HG03175 (cell line): ENCODE measurements around the gene SNN.

Experiments used
- ATAC-seq: cut with Tn5 transposase; IDR thresholded peaks from one replicate; pipeline ENCODE4 v1.9.1; 2021; ENCODE audit warnings: mild to moderate bottlenecking, moderate library complexity; ENCODE audit not compliant: unreplicated experiment

Gene SNN

GRCh38 chr16:11667824-11668622, at the start of gene SNN:
TSS of gene SNN (plus strand) at chr16:11668455. CDS start at chr16:11676060, 7,605 bp downstream.
- ATAC-seq: peak; percentile 60

- ATAC-seq: peak; percentile 54
Observed at GRCh38 chr16:11619327-11619851, 48.9 kb upstream of the SNN start.

DNA sequence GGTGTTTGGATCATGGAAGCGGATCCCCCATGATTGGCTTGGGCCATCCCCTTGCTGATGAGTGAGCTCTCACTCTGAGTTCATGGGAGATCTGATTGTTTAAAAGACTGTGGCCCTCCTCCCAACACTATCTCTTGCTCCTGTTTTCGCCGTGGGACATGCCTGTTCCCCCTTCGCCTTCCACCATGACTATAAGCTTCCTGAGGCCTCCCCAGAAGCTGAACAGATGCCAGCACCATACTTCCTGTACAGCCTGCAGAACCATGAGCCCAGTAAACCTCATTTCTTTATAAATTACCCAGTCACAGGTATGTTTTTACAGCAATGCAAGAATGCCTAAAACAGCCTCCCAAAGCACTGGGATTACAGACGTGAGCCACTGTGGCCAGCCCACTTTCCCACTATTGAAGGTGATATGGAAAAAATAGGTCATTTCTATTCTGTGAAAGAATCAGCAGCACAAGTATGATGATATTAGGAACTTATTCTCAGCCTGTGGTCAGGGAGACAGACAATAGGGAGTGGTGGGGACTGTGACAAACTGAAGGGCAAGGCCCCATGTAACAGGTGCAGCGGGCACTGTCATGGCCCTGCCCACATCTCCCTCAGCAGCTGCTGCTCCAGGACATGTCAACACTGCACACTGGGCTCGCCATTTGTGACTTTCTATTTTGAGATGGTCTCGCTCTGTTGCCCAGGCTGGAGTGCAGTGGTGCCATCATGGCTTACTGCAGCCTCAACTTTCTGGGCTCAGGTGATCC, 47.8 kb upstream of the SNN start:
- no peak for ATAC-seq

GRCh38 chr16:11621539-11621919, 46.7 kb upstream of the SNN start:
- no peak for ATAC-seq

DNA sequence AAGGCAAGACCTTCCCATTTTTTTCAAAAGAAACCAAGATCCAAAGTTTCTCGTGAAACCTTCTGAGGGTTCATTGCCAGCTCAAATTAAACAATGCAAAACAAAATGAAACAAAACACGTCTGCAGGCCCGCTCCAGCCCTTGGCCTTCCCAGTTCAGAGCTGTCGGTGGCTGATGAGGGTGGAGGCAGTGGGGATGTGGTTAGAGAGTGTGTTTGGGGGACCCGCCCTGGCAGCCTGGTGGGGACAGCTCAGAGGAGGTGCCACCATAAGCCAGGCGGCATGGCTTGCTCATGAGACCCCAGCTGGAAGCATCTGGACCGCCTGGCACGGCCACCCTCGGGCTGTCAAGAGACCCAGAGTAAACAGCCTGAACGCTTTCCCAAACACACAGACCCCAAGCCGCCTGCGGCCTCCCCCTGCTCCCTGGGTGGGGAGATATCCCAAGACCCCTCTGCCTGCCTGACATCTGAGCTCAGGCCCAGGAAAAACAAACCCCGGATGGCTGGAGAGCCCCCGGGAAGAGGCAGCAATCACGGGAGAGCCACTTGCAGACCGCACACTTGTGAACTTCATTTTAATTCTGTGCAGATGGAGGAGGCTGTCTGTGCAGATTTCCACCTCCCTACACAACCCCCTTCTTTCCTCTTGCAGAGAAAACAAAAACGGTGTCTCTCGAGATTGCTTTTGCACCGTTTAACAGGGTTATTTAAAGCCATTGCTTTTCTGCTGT, 46.2 kb upstream of the SNN start:
- ATAC-seq: peak; percentile 33

GRCh38 chr16:11624205-11624604, 44.0 kb upstream of the SNN start:
- no peak for ATAC-seq

GRCh38 chr16:11624636-11625607, 43.3 kb upstream of the SNN start:
- ATAC-seq: no peak

DNA sequence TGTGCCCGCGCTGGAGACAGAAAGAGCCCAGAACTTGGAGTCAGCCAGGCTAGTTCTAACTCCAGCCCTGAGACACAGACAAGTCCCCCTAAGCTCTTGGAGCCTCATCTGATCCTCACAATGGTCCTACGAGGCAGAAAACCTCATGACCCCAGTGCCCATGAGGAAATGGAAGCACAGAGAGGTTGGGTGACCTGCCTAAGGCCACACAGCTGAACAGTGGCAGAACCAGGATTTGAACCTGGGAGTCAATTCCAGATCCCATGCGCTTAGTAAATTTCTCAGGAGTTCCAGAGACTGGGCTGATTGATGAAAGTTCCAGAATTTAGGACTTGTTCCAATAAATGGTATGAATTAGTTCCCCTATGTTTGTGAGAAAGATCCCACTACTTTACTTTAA, 42.5 kb upstream of the SNN start:
- no peak for ATAC-seq

- ATAC-seq: no peak
Observed at GRCh38 chr16:11626657-11627291, 41.5 kb upstream of the SNN start.

- no peak for ATAC-seq
Observed at GRCh38 chr16:11627292-11627663, 41.0 kb upstream of the SNN start.

GRCh38 chr16:11627822-11628457, 40.3 kb upstream of the SNN start:
- no peak for ATAC-seq

DNA sequence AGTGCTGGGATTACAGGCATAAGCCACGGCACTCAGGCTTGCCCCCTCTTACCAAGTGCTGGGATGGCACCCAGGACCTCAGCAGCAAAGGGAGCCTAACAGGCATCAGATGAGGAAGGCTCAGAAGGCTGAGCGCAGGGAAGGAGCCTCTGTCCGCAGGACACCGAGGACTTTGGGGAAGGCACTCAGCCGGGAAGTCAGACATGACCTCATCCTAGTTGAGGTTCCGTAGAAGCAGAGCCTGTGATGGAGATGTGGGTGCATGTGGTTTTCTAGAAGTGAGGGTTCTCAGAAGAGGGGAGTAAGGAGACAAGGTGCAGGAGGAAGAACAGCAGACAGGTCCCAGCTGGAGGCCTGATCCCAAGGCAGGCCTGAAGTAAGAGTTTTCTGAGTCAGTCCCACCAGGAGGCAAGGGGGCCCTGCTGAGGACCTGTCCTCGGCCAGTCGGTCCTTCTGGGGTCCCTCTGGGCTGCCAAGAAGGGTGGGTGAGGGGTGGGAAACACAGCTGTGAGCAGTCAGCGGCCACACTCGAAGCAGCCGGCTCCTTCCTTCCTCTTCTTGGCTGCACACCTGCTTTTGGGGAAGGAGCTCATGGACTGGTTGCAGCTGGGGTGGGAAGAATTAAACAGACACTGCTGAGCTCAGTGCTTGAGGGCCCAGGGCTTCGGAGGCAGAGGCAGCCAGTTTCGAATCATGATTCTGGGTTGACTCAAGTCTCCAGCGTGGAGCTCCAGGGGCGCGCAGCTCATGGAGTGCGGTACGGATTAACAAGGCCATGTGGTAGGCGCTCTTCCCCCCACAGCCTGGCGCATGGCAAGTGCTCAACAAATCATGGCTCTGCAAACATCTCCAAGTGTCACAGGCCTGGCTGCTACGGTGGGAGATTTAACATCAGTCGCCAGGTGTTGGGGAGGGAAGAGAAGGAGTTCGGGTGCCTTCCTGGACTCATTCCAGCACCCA, 38.9 kb upstream of the SNN start:
- no peak for ATAC-seq

DNA sequence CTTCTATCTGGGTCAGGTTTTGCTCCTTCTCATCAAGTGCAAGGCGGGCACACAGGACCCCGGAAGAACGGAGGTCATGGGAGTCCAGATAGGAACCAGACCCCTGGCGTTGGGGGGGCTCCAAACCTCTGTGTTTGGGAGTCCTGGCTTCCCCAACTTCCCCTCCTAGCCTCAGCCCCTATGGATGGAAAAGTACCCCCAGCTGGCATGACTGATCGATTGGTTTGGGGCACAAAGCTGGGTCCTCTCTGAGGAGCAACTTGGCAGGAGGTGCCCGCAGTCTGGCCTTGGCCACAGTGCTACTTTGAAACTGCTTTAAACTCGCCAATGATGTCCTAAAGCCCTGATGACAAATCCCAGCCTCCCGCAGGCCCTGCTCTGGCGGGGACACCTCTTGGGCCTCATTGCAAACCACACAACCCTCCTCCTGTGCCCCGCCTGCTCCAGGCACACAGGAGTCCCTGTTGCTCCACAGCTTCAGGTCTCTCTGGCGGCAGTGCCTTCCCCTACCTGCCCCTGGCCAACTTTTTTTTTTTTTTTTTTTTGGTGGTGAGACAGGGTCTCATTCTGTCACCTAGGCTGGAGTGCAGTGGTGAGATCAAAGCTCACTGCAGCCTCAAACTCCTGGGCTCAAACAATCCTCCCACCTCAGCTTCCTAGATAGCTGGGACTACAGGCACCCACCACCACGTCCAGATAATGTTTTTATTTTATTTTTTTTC, 38.0 kb upstream of the SNN start:
- ATAC-seq: no peak

DNA sequence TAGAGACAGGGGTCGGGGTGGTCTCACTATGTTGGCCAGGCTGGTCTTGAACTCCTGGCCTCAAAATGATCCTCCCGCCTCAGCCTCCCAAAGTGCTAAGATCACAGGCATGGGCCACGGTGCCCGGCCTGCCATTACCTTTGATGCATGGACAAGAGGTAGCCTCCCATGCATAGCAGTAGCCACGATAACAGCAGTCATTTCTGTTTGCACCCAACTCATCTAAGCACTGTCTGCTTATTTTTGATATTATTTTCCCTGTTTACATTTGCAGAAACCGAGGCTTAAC, 37.5 kb upstream of the SNN start:
- ATAC-seq: no peak

- ATAC-seq: no peak
Observed at GRCh38 chr16:11631214-11631613, 37.0 kb upstream of the SNN start.

GRCh38 chr16:11632455-11632939, 35.8 kb upstream of the SNN start:
- ATAC-seq: no peak

DNA sequence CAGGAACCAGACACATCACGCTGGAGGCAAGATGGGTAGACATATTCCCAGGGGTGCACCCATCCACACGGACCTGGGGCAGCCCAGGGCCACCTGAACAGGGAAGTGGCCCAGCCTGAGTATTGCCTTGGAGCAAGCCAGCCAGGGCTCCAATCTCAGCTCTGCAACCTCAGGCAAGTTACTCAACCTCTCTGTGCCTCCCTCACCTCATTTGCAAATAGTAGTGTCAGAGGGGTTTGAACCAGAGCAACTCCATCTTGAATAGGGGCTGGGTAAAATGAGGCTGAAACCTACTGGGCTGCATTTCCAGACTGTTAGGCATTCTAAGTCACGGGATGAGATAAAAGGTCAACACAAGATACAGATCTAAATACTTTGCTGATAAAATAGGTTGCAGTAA, 35.1 kb upstream of the SNN start:
- no peak for ATAC-seq

GRCh38 chr16:11634312-11634711, 33.9 kb upstream of the SNN start:
- ATAC-seq: no peak
